CD4-positive, alpha-beta T cell treated with Interleukin-15 for 4 hours (primary cell): ENCODE data around the gene GJA8.
"Not testable (repeated sequence)": the region's sequence is repeated elsewhere in the genome, so short reads cannot be mapped to it uniquely, and the experiment has no call there.

Source experiments
- DNase-seq: peaks from one replicate; pipeline ENCODE4 v3.0.0-alpha.2; 2020; ENCODE audit warnings: low spot score

GJA8 gene

DNA sequence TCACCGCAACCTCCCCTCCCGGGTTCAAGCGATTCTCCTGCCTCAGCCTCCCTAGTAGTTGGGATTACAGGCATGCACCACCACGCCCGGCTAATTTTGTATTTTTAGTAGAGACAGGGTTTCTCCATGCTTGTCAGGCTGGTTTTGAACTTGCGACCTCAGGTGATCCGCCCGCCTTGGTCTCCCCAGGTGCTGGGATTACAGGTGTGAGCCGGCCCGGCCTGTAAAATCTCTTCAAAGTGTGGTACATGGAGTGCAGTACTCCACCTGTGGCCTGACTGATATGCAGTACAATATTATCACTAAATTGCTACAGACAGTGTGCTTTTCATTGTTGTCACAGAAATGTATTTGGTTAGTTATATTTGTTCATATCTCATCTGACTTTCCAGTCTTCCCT, 25.1 kb downstream of the GJA8 start:
- DNase-seq, result not testable (repeated sequence)

DNA sequence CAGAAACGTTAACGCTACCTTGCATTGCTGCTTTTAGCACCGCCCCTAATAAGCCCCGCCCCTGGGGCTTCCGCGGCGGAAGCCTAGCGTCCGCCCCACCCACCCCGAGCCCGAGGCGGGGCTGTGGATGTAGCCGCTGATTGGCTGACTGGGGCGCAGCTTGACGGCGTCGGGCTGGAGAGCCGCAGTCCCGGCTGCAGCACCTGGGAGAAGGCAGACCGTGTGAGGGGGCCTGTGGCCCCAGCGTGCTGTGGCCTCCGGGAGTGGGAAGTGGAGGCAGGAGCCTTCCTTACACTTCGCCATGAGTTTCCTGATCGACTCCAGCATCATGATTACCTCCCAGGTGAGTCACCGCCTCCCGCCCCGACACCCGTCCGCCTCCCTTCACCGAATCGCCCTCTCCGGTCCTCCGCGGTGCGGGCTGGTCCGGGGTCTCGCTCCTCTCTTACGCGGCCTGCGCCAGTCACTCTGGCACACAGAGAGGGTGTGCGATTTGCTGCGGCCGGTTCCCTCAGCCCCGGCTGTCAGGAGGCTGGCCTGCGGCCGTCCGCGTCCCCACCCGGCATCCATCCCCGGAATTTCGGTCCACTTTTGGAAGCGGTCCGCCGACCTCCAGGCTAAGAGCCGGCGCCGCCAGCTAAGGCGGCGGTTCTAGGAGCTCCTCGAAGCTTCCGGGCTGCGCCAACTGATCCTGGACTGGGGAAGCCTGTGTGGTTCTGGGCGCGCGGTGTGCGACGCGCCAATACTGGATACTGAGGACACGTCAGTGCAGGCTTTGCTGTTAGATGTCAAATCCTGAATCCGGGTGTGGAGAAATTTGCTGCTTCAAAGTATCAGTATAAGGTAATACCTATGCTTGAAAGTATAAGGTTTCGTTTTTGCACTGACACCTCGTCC, 25.9 kb downstream of the GJA8 start, which contains the start of gene GPR89B:
Gene GPR89B, plus strand, starts transcription at position 185 of the 897 bp plus-strand sequence. Its CDS starts 117 bp downstream, at position 302.
- DNase-seq, result peak; percentile 93

- DNase-seq, result not testable (repeated sequence)
These were observed 28.5 kb downstream of the GJA8 start for GRCh38 chr1:147931137-147931536.

- DNase-seq, result not testable (repeated sequence)
These were observed 32.7 kb downstream of the GJA8 start for GRCh38 chr1:147935296-147935695.

DNA sequence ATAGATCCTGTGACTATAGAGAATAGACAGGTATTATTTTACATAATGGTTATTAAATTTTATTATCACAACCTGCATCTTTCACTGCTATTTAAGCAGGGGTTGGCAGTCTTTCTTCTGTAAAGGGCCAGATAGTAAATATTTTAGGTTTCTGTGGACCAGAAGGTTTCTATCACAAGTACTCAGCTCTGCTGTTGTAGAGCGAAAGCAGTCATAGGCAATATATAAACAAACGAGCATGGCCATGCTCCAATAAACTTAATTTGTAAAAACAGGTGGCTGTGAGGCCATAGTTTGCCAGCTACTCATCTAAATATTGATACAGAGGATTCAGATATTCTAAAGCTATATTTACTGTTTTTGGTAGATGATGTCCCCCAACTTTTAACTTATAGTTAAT, 37.9 kb downstream of the GJA8 start:
- DNase-seq, result not testable (repeated sequence)

GRCh38 chr1:147942563-147942962, 40.0 kb downstream of the GJA8 start:
- DNase-seq, result not testable (repeated sequence)

GRCh38 chr1:147949517-147949916, 46.9 kb downstream of the GJA8 start:
- DNase-seq, result not testable (repeated sequence)
